GM21576 (cell line): ENCODE results near the gene RRAS.
"Not testable (repeated sequence)": the region's sequence is repeated elsewhere in the genome, so short reads cannot be mapped to it uniquely, and the experiment has no call there.

Experiments used
- ATAC-seq: cut with Tn5 transposase; IDR thresholded peaks from one replicate; pipeline ENCODE4 v1.9.1; 2021; ENCODE audit warnings: mild to moderate bottlenecking, moderate library complexity; ENCODE audit not compliant: unreplicated experiment

Gene RRAS

DNA sequence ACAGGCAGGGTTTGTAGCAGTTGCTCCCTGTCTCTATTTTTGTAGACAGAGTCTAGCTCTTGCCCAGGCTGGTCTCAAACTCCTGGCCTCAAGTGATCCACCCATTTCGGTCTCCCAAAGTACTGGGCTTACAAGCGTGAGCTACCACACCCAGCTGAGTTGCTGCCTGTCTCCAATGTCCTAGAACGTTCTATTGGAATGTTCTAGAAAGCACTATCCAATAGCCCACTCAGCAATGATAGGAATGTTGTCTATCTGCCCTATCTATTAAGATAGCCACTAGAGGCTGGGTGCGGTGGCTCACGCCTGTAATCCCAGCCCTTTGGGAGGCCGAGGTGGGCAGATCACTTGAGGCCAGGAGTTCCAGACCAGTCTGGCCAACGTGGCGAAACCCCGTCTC lies 6.7 kb downstream of the RRAS start:
- ATAC-seq: not testable (repeated sequence)

- no peak for ATAC-seq
These were observed 7.4 kb downstream of the RRAS start for GRCh38 chr19:49632576-49632975.

- ATAC-seq: no peak
These were observed 8.2 kb downstream of the RRAS start for GRCh38 chr19:49631610-49632192.

GRCh38 chr19:49631014-49631588 lies 8.8 kb downstream of the RRAS start:
- ATAC-seq: no peak

GRCh38 chr19:49629659-49630058 lies 10.3 kb downstream of the RRAS start:
- no peak for ATAC-seq

DNA sequence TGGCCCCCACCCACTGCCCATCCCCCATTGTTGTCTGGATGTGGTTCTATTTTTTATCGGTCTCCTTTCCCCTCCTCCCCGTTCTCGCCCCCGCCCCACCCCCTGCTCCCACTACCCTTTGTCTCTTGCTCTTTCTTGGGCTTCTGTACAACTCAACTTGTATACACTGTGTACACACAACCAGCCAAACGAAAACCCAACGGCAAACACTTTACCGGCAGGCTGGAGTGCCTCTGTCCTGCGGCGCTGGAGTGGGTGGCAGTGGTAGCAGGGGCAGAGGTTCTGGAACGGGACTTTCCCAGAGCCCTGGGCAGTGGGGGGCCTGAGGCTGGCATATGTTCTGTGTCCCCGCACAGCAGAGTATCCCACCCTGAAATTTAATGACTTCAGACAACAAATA lies 13.7 kb downstream of the RRAS start:
- no peak for ATAC-seq

GRCh38 chr19:49624967-49625910 lies 14.7 kb downstream of the RRAS start:
- ATAC-seq: no peak

DNA sequence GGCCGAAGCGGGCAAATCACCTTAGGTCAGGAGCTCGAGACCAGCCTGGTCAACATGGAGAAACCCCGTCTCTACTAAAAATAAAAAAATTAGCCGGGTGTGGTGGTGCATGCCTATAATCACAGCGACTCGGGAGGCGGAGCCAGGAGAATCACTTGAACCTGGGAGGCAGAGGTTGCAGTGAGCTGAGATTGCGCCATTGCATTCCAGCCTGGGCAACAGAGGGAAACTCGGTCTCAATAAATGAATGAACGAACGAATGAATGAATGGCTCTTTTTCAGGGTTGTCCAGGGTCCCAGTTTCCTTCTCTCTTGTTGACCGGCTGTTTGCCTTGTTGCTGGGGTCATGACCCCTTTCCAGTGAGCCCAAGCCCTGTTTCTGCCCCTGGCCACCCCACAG lies 22.1 kb downstream of the RRAS start:
- ATAC-seq: not testable (repeated sequence)

DNA sequence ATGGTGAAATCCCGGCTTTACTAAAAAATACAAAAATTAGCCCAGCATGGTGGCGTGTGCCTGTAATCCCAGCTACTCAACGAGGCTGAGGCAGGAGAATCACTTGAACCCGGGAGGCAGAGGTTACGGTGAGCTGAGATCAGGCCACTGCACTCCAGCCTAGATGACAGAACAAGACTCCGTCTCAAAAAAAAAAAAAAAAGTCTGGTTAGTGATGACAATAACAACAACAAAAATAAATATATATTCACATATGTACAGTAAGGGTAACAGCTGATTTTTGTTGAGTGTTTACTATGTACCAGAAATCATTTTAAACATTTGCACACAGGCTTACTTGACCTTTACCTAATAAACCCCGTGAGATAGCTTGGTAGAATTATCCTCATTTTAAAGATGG lies 23.0 kb downstream of the RRAS start:
- ATAC-seq: no peak

GRCh38 chr19:49616532-49616931 lies 23.4 kb downstream of the RRAS start:
- no peak for ATAC-seq

DNA sequence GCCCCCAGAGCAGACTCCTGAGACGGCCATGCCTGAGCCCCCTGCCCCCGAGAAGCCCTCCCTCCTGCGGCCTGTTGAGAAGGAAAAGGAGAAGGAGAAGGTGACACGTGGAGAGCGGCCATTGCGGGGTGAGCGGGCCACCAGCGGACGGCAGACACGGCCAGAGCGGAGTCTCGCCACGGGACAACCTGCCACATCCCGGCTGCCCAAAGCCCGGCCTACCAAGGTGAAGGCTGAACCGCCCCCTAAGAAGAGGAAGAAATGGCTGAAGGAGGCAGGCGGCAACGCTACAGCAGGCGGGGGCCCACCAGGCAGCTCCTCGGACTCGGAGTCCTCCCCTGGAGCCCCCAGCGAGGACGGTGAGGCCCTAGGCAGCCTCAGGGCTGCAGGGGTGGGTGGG lies 24.1 kb downstream of the RRAS start:
- no peak for ATAC-seq

GRCh38 chr19:49614096-49614833 lies 25.7 kb downstream of the RRAS start:
- no peak for ATAC-seq

GRCh38 chr19:49613374-49613773 lies 26.6 kb downstream of the RRAS start:
- ATAC-seq: no peak

- ATAC-seq: no peak
These were observed 30.3 kb downstream of the RRAS start for GRCh38 chr19:49609499-49610092.

GRCh38 chr19:49605605-49606004 lies 34.3 kb downstream of the RRAS start:
- ATAC-seq: no peak

DNA sequence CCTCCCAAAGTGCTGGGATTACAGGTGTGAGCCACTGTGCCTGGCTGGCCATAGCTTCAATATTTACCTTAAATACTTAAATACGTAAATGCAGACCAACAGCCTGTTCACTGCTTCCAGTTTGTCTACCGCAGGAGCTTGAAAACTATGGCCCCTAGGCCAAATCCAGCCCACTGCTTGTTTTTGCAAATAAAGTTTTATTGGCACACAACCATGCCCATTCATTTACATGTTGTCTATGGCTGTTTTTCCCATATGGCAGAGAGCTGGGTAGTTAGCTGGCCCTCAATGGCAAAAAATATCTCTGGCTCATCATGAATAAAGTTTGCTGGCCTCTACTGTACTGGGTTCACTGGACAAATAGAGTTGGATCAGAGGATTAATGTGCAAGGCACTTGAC lies 37.1 kb downstream of the RRAS start:
- ATAC-seq: no peak

DNA sequence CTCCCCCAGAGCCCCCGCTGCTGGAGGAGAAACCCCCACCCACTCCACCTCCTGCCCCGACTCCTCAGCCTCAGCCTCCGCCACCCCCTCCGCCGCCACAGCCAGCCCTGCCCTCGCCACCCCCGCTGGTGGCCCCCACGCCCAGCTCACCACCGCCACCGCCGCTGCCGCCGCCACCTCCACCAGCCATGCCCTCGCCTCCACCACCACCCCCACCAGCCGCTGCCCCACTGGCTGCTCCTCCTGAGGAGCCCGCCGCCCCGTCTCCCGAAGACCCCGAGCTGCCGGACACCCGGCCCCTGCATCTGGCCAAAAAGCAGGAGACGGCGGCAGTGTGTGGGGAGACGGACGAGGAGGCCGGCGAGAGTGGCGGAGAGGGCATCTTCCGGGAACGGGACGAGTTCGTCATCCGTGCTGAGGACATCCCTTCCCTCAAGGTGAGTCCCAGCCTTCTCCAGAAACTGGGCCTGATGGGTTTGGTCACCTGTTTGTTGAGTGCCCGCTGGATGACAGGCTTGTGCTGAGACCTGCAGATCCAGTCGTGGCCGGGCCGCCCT lies 38.4 kb downstream of the RRAS start:
- no peak for ATAC-seq

DNA sequence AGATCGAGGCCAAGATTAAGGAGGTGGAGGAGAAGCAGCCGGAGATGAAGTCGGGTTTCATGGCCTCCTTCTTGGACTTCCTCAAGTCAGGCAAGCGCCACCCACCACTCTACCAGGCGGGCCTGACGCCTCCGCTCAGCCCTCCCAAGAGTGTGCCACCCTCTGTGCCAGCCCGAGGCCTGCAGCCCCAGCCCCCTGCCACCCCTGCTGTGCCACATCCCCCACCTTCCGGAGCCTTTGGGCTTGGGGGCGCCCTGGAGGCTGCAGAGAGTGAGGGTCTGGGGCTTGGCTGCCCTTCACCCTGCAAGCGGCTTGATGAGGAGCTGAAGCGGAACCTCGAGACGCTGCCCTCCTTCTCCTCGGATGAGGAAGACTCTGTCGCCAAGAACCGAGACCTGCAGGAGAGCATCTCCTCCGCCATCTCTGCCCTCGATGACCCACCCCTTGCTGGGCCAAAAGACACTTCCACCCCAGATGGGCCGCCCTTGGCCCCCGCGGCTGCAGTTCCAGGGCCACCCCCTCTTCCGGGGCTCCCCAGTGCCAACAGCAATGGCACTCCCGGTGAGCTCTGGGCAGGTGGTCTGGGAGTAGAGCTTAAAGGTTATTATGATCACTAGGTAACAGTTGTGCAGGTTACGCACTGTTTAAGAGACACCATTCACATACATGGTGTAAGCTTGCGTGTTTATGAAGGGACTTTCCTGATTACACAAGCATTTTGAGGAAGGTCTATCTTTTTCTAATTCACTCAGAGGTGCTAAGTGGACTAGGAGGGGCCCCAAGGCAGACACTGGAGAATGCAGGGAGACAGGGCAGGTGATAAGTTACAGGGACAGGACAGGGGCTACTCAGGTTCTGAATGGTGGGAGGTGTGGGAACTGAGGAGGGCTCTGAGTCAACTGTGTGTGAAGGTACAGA lies 40.3 kb downstream of the RRAS start:
- no peak for ATAC-seq

DNA sequence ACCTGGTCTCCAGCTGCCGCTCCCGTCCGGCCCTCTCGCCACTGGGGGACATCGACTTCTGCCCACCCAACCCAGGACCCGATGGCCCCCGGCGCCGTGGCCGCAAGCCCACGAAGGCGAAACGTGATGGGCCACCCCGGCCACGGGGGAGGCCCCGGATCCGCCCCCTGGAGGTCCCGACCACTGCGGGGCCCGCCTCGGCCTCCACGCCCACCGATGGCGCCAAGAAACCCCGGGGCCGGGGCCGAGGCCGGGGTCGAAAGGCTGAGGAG lies 42.3 kb downstream of the RRAS start:
- no peak for ATAC-seq
